PFSK-1 (cell line): ENCODE measurements around the gene NANS.

Experiments
- FOXP2 ChIP-seq: optimal IDR thresholded peaks from 2 replicates; pipeline ENCODE3; 2011; ENCODE audit warnings: borderline replicate concordance, control low read depth, inconsistent platforms; ENCODE audit not compliant: insufficient read depth; ENCODE audit errors: extremely low read length, extremely low read depth
- POLR2AphosphoS5 ChIP-seq: IDR thresholded peaks from 2 replicates; pipeline ENCODE4 v1.6.1; 2012; ENCODE audit warnings: low read depth, mild to moderate bottlenecking, control low read depth, low read length, moderate library complexity
- SIN3A ChIP-seq: IDR thresholded peaks from 2 replicates; pipeline ENCODE4 v1.6.1; 2012; ENCODE audit warnings: mild to moderate bottlenecking, low read length, moderate library complexity, borderline replicate concordance; ENCODE audit not compliant: insufficient read depth
- TAF1 ChIP-seq: IDR thresholded peaks from 2 replicates; pipeline ENCODE4 v1.6.1; 2012; ENCODE audit warnings: low read length, control low read depth, borderline replicate concordance; ENCODE audit not compliant: insufficient read depth
- TF ChIP-seq, protein P1 (sequence below), 2 experiments: IDR thresholded peaks; 2 replicates each; pipeline versions ENCODE4 v1.6.1 to v1.8.0; 2011 to 2012; ENCODE audit warnings: low read depth in 2 of 2, low read length in 2 of 2, control low read depth in 1 of 2, inconsistent platforms in 1 of 2, mild to moderate bottlenecking in 1 of 2, moderate library complexity in 1 of 2; ENCODE audit not compliant: insufficient read depth in 1 of 2

NANS gene

DNA sequence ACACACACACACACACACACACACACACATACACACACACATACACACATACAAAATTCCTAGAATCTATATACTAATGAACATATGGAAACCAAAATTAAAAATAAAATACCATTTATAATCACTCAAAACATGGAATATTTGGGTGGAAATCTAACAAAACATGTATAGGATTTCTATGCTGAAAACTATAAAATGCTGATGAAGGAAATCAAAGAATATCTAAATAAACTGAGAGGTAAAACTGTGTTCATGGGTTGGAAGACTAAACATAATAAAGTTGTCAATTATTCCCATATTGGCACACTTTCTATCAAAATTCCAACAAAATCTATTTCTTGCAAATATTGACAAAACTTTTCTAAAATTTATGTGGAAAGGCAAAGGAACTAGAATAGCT is 25.4 kb upstream of the NANS start:
- TF ChIP-seq FOXP2, result no peak
- TF ChIP-seq SIN3A, result no peak
- no peak for TF ChIP-seq TAF1
- TF ChIP-seq POLR2AphosphoS5, result no peak
- TF ChIP-seq, protein P1, sequence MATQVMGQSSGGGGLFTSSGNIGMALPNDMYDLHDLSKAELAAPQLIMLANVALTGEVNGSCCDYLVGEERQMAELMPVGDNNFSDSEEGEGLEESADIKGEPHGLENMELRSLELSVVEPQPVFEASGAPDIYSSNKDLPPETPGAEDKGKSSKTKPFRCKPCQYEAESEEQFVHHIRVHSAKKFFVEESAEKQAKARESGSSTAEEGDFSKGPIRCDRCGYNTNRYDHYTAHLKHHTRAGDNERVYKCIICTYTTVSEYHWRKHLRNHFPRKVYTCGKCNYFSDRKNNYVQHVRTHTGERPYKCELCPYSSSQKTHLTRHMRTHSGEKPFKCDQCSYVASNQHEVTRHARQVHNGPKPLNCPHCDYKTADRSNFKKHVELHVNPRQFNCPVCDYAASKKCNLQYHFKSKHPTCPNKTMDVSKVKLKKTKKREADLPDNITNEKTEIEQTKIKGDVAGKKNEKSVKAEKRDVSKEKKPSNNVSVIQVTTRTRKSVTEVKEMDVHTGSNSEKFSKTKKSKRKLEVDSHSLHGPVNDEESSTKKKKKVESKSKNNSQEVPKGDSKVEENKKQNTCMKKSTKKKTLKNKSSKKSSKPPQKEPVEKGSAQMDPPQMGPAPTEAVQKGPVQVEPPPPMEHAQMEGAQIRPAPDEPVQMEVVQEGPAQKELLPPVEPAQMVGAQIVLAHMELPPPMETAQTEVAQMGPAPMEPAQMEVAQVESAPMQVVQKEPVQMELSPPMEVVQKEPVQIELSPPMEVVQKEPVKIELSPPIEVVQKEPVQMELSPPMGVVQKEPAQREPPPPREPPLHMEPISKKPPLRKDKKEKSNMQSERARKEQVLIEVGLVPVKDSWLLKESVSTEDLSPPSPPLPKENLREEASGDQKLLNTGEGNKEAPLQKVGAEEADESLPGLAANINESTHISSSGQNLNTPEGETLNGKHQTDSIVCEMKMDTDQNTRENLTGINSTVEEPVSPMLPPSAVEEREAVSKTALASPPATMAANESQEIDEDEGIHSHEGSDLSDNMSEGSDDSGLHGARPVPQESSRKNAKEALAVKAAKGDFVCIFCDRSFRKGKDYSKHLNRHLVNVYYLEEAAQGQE (IDR thresholded peaks at IDR 0.05; ENCODE audit: insufficient read depth in 1 of 2, low read depth in 2 of 2, low read length in 2 of 2), result no peak

DNA sequence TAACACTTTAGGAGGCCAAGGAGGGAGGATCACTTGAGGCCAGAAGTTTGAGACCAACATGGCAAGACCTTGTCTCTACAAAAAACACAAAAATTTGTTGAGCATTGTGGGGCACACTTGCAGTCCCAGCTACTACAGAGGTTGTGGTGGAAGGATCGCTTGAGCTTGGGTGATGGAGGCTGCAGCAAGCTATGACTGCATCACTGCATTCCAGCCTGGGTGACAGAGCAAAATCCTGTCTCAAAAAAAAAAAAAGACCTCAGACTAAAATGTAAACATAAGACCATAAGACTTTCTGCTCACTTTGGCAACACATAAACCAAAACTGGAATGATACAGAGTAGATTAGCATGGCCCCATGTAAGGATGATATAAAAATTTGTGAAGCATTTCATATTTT is 24.6 kb upstream of the NANS start:
- no peak for TF ChIP-seq SIN3A
- no peak for TF ChIP-seq POLR2AphosphoS5
- TF ChIP-seq TAF1, result no peak
- TF ChIP-seq, protein P1 (IDR thresholded peaks at IDR 0.05; ENCODE audit: insufficient read depth in 1 of 2, low read depth in 2 of 2, low read length in 2 of 2), result no peak
- no peak for TF ChIP-seq FOXP2

DNA sequence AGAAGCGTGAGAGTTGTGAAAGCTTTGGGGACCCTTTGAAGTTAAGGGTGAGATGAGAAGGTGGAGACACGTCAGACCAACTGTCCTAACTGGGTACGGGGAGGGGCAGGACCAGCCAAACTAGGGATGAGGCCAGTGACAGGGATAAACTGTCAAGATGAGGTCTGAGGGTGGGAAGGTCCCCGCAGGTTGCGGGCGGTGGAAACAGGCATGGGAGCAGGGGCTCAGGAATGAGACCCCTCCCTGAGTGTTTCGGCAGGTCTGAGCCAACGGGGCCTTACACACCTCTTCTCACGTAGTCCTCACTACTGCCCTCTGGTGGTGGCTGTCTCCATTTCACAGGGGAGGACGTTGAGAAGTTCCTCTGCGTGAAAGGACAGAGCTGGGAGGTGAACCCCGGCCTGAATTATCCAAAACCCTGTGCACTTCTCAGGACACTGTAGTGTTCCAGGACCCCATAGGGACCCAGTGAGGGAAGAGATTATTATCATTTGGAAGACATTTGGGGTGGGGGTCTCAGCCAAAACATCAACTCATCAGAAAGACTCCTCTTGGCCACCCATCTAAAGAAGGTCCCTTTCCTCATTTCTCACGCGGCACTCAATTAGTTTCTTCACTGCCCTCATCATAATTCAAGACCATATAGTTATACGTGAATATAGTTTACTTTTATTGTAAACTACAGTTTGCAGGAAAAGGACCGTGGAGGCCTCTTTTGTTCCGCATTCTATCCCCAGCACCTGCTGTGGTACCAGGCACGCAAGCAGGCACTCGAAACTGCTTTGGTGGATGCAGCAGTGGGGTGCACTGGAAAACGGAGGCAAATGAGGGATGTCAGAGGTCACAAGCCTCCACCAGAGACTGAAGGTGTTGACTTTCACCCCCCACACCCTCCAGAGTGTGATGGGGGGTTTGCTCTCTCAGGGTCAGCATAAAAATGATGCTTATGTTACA is 21.7 kb upstream of the NANS start:
- TF ChIP-seq TAF1 (no peak), POLR2AphosphoS5 (no peak), FOXP2 (no peak), SIN3A (no peak)
- TF ChIP-seq, protein P1 (IDR thresholded peaks at IDR 0.05; ENCODE audit: insufficient read depth in 1 of 2, low read depth in 2 of 2, low read length in 2 of 2), result no peak

DNA sequence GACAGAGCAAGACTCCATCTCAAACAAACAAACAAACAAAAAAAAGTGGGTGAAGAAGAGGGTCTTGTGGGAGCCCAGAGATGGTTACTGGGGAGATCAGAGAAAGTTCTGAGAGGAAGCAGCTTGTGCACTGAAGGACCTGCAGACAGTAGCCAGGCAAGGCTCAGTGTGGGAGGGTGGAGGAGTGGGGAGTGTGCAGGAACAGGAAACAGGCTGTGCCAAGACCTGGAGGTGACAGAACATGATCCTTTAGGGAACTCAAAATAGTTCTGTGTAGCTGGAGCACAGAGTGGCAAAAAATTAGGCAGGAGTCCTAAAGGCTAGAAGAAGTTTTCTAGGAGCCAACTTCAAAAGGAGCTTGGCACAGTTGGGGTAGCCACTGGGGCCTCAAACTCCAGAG is 19.2 kb upstream of the NANS start:
- no peak for TF ChIP-seq TAF1

DNA sequence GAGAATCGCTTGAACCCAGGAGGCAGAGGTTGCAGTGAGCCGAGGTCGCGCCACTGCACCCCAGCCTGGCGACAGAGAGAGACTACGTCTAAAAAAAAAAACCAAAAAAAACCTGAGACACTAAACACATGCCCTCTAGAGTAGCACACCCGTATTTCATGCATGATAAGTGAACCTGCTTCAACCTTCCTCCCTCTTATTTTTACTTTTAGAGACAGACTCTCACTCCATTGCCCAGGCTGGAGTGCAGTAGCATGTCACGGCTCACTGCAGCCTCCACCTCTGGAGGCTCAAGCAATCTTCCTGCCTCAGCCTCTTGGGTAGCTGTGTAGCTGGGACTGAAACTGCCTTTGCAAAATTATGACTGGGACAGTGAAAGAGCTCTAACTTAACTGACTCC is 17.6 kb upstream of the NANS start:
- TF ChIP-seq POLR2AphosphoS5, result no peak
- TF ChIP-seq TAF1, result no peak
- no peak for TF ChIP-seq SIN3A
- no peak for TF ChIP-seq FOXP2
- TF ChIP-seq, protein P1 (IDR thresholded peaks at IDR 0.05; ENCODE audit: insufficient read depth in 1 of 2, low read depth in 2 of 2, low read length in 2 of 2), result no peak
